Activated CD8-positive, alpha-beta T cell treated with anti-CD3 and anti-CD28 coated beads for 36 hours (primary cell): Measurements from ENCODE around the gene TRUB2. TPM values are rescaled to one million over a fixed set of nuclear protein-coding genes. Genes with fewer than 3 reads are reported as not detected.
"Not testable (repeated sequence)": the region's sequence is repeated elsewhere in the genome, so short reads cannot be mapped to it uniquely, and the experiment has no call there.

Experiments
- ATAC-seq: fragments of 200-7000 bp; cut with Tn5 transposase; one replicate; pipeline ENCODE4 v1.10.0; 2021; ENCODE audit warnings: mild to moderate bottlenecking, moderate library complexity
- CTCF ChIA-PET: fragments of 350-600 bp; sonication (Branson Sonifier 250); formaldehyde crosslinking; loops from one replicate; lab custom pipeline; 2021; ENCODE audit warnings: antibody characterized with exemption; lab: Charles Lee
- POLR2A ChIA-PET: fragments of 350-600 bp; sonication (Branson Sonifier 250); formaldehyde crosslinking; loops from one replicate; lab custom pipeline; 2021; ENCODE audit warnings: antibody characterized with exemption; lab: Charles Lee
- DNase-seq: peaks from one replicate; pipeline ENCODE4 v3.0.0-alpha.2; 2020
- H3K27ac Mint-ChIP-seq: one replicate; pipeline ENCODE4 v1.8.0; 2021; ENCODE audit warnings: mild to moderate bottlenecking, mixed read lengths
- H3K27me3 Mint-ChIP-seq: one replicate; pipeline ENCODE4 v1.8.0; 2021; ENCODE audit warnings: mixed read lengths
- H3K36me3 Mint-ChIP-seq: one replicate; pipeline ENCODE4 v1.8.0; 2021; ENCODE audit warnings: low read depth, mixed read lengths
- H3K4me1 Mint-ChIP-seq: one replicate; pipeline ENCODE4 v1.8.0; 2021; ENCODE audit warnings: low read depth, mixed read lengths
- H3K4me3 Mint-ChIP-seq: one replicate; pipeline ENCODE4 v1.8.0; 2021; ENCODE audit warnings: mild to moderate bottlenecking, moderate library complexity, mixed read lengths
- H3K9me3 Mint-ChIP-seq: one replicate; pipeline ENCODE4 v1.8.0; 2021; ENCODE audit warnings: mixed read lengths
- CTCF ChIP-seq: fragments of 200-600 bp; IDR thresholded peaks from one replicate; pipeline ENCODE4 v1.8.0; 2022; ENCODE audit warnings: antibody characterized with exemption, mild to moderate bottlenecking
- intact Hi-C: fragments of 100-400 bp; cut with micrococcal nuclease; formaldehyde crosslinking; loops from one replicate; pipeline ENCODE4 v1.10.0; 2022
- total RNA-seq, 2 experiments: library from RNA; stranded (reverse); gene quantifications; one replicate each; pipeline ENCODE4 v1.2.3, GENCODE V29; 2021

TRUB2 gene
- total RNA-seq, 2 experiments from 2014 or later: 29.7 to 30.1 TPM

GRCh38 chr9:128280084-128280622 is 42.1 kb downstream of the TRUB2 start:
- ChIA-PET CTCF (interaction anchor here (0.8 kb wide), 1 partner anchor 15 kb away, joined by 3 read pairs; no protein-coding TSS in a partner anchor), POLR2A (interaction anchor here (1.1 kb wide), 1 partner anchor 89 kb away, joined by 3 read pairs; the partner anchor contains the start of gene CIZ1)
- no peak overlapping the region for H3K27ac Mint-ChIP-seq
- intact Hi-C loops: no loop called here
- no peaks in the 10 kb centered on the region for H3K36me3 Mint-ChIP-seq
- DNase-seq (no peak), ATAC-seq (no peak)
- H3K27me3 Mint-ChIP-seq: no peaks in the 10 kb centered on the region
- no peak for TF ChIP-seq CTCF
- H3K4me3 Mint-ChIP-seq: no peak overlapping the region
- H3K4me1 Mint-ChIP-seq: peaks cover 21% of the 10 kb centered on the region
- no peaks in the 10 kb centered on the region for H3K9me3 Mint-ChIP-seq

DNA sequence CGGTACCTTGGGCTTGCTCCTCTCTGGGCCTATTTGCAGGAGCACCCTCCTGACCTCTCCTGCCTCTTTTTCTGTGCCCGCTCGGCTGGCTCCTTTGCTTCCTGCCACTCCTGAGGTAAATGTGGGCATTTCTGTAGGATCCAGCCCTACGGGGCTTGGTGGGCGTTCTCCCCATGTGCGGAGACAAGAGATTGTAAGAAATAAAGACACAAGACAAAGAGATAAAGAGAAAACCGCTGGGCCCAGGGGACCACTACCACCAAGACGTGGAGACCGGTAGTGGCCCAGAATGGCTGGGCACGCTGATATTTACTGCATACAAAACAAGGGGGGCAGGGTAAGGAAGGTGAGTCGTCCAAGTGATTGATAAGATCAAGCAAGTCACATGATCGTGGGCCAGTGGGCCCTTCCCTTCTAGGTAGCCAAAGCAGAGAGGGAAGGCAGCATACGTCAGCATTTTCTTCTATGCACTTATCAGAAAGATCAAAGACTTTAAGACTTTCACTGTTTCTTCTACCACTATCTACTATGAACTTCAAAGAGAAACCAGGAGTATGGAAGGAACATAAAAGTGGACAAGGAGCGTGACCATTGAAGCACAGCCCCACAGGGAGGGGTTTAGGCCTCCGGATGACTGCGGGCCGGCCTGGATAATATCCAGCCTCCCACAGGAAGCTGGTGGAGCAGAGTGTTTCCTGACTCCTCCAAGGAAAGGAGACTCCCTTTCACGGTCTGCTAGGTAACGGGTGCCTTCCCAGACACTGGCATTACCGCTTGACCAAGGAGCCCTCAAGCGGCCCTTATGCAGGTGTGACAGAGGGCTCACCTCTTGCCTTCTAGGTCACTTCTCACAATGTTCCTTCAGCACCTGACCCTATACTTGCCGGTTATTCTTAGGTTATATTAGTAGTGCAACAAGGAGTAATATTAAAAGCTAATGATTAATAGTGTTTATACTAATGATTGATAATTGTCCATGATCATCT is 42.9 kb downstream of the TRUB2 start:
- H3K4me3 Mint-ChIP-seq, H3K27me3 Mint-ChIP-seq, intact Hi-C loops: not testable (repeated sequence)

DNA sequence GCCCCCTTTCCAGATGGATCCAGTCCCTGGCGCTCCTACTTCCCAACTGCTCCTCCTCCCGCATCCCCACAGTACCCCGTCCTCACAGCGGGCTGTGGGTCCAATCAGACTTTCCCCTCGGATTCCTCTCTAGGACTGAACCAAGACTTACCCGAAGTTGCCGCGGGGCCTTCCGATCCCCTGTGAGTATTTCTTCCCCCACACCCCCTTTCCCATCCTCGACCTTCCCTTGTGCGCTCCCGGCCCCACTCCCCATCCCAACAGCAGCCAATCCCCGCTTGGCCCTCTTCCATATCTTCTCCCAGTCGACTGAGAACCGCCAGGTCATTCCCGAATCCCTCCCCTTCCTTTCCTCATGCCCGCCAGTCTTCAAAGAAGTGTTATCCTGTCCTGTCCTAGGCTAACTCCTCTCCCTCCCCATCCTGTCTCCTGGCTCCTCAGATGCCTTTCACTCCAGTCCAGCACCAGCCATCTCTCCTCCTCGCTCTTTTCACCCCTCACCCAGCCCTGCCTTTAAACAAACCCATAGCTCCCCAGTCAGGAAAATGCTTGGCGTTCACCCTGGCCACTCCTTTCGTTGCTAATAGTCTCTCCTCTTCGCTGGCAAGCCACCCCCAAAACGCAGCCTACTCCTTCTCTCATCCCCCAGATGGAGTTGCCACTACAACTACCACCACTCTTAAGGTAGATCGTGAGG is 45.5 kb downstream of the TRUB2 start:
- ATAC-seq (no peak), DNase-seq (no peak)
- intact Hi-C loops: no loop called here
- Mint-ChIP-seq H3K36me3 (no peaks in the 10 kb centered on the region), H3K27ac (peak overlapping the region; percentile 94), H3K4me1 (peaks cover 35% of the 10 kb centered on the region), H3K4me3 (peak overlapping the region; percentile 92), H3K27me3 (no peaks in the 10 kb centered on the region), H3K9me3 (no peaks in the 10 kb centered on the region)
- ChIA-PET CTCF (interaction anchor here (0.9 to 1.5 kb wide), 4 partner anchors 19 to 86 kb away, joined by 3 to 8 read pairs (median 4); no protein-coding TSS in a partner anchor), POLR2A (no interaction called here)
- TF ChIP-seq CTCF: no peak

More for the DNA sequence above, 42.9 kb downstream of the TRUB2 start:
- not testable (repeated sequence) for ATAC-seq, H3K27ac Mint-ChIP-seq, H3K9me3 Mint-ChIP-seq, H3K36me3 Mint-ChIP-seq, DNase-seq
- peaks cover 25% of the 10 kb centered on the region for H3K4me1 Mint-ChIP-seq
- ChIA-PET POLR2A (interaction anchor here (1.1 kb wide), 1 partner anchor 88 kb away, joined by 3 read pairs; the partner anchor contains the start of gene CIZ1), CTCF (interaction anchor here (0.8 to 1.4 kb wide), 2 partner anchors 16 to 24 kb away, joined by 3 read pairs; no protein-coding TSS in a partner anchor)

DNA sequence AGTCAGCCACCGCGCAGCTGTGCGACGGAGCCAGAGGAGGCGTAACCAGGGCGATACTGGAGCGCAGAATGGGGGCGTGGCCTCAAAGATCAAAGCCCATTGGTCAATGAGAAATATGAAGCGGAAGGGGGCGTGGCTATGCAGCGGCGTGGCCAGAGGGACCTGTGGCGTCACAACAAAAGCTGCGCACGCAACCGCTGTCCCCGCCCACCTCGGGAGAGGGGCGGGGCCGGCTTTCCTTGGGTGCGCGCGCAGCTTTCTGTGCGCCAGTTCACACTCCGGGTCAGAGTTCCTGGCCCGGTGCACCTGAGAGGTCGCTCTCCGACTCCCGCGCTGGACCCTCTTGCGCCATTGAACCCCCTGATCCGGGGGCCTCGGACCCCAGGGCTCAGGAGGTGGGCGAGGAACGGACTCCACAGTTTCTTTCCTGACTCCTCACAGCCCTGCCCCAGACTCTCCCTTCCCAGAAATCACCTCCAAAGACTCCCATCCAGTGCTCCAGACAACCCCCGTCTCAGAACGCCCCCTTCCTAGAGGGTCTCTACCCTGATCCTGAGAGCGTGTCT is 46.2 kb downstream of the TRUB2 start, which contains the start of gene SWI5:
TSS of gene SWI5 (plus strand) at position 269 of the 566 bp plus-strand sequence.
- peak; percentile 97 for ATAC-seq
- POLR2A ChIA-PET: interaction anchor here (0.8 kb wide), 1 partner anchor 86 kb away, joined by 3 read pairs; no protein-coding TSS in a partner anchor

More for the DNA sequence above, 46.2 kb downstream of the TRUB2 start, which contains the start of gene SWI5:
- Mint-ChIP-seq H3K4me3 (peak within 1 kb of the TSS; percentile 92), H3K36me3 (no peaks in the 10 kb centered on the region), H3K4me1 (peaks cover 35% of the 10 kb centered on the region), H3K27ac (peak within 1 kb of the TSS; percentile 94), H3K9me3 (no peaks in the 10 kb centered on the region), H3K27me3 (no peaks in the 10 kb centered on the region)
- CTCF ChIA-PET: interaction anchor here (0.9 to 1.5 kb wide), 5 partner anchors 20 to 86 kb away, joined by 3 to 8 read pairs (median 4); no protein-coding TSS in a partner anchor
- DNase-seq: peak; percentile 100
- TF ChIP-seq CTCF: no peak
- intact Hi-C loops: no loop called here
